GM19043 (cell line): ENCODE results near the gene SLC18A2.

ENCODE experiments used
- ATAC-seq: cut with Tn5 transposase; IDR thresholded peaks from one replicate; pipeline ENCODE4 v1.9.1; 2021; ENCODE audit warnings: low read depth; ENCODE audit not compliant: unreplicated experiment

Gene SLC18A2

DNA sequence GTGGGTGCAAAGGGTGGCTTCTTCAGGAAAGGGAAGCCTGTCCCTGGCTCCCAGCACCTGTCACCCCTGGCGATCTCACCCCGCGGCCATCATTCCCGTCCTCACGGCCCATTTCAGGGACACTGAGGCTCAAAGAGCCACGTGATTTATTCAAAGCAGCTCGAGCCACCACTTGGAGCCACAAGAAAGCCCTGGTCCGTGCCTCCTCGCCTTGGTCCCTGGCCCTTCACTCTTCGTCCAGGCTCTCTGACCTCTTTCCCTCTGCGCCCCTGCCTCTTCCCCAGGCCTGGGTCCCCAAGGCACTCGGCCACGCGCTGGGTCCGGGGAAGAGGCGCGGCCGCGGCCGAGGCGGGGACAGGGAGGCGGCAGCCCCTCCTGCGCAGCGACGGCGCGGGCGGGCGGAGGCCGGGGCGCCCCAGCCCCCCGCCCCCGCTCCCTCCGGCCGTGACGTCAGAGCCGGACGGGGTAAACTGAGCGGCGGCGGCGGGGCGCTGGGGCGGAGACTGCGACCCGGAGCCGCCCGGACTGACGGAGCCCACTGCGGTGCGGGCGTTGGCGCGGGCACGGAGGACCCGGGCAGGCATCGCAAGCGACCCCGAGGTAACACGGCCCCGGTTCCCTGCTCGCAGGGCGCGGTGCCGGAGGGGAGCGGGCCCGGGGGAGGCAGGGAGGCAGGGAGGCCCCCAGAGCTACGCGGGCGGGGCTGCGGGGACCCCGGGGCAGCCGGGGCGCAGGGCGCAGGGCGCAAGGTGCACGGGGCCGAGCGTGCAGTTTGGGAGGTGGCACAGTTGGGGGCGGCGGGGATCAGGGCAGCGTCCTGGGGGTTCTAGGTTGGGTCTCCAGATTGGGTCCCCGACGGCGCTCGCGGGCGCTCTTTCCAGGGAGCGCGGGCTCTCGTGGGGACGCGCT is at the start of gene SLC18A2:
Gene SLC18A2, plus strand, starts transcription at position 494 of the 909 bp plus-strand sequence. CDS start 580 bp downstream, outside the sequence.
- ATAC-seq = no peak

GRCh38 chr10:117197189-117197588 is 43.7 kb upstream of the SLC18A2 start, which contains the start of gene KCNK18:
Gene KCNK18 (plus strand): TSS chr10:117197489. CDS start chr10:117197489, 0 bp downstream.
- ATAC-seq = no peak

DNA sequence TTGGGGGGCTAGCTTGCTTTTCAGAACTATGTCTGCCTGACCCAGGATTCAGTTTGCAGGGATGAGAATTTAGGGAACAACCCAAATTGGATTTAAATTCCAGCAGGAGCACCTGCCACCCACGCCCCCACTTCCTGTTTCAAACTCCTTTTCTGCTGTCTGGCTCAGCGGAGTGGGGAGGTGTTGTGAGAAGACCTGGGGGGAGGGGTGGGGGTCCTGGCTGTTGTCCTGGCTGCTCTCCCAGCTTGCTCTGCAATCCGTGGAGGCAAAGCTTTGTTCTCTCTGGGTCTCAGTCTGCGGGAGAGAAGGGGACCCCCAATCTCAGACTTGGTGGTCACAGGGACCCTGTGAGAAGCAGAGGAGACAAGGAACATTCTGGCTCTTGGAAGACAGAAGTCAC is 42.8 kb upstream of the SLC18A2 start:
- ATAC-seq = no peak

DNA sequence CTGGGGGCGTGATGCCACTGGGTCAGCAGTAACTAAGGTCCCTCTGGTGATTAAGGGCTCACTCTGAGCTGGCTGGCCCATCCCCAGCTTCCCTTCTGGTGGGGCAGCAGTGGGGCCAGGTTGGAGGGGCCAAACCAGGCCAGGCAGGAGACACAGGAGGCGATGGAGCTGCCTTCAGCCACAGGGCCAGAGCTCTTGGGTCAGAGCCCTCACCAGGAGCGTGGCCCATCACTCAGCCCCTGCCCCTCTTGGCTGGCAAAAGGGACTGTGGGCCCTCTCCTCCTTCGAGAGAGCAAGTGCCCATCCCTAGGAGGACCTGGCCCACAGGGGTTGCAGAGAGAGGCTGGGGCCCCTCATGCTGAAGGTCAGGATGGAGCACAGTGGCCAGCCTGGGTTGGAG is 39.1 kb upstream of the SLC18A2 start:
- ATAC-seq = no peak

GRCh38 chr10:117204316-117204715 is 36.6 kb upstream of the SLC18A2 start:
- no peak for ATAC-seq

GRCh38 chr10:117212176-117212575 is 28.7 kb upstream of the SLC18A2 start:
- no peak for ATAC-seq

DNA sequence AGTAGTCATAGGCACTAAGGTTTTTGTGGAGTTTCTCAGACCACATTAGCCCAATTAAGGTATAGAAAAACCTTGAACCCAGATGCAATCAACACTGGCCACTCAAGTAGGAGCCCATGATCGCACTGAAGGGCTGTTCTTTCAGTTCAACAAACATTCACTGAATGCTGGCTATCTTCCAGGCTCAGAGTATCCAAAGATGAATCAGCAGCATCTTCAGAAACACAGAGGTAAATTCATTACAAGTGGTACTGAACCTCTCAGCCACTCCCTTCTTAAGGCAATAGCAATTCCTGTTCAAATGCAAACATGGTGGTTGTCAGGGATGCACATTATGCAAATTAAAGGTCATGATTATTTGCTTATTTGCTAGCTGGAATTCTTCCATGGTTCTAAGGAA is 26.5 kb upstream of the SLC18A2 start:
- ATAC-seq = no peak

- ATAC-seq = no peak
Measured at GRCh38 chr10:117215079-117215478, 25.8 kb upstream of the SLC18A2 start.

GRCh38 chr10:117216028-117216427 is 24.9 kb upstream of the SLC18A2 start:
- no peak for ATAC-seq

DNA sequence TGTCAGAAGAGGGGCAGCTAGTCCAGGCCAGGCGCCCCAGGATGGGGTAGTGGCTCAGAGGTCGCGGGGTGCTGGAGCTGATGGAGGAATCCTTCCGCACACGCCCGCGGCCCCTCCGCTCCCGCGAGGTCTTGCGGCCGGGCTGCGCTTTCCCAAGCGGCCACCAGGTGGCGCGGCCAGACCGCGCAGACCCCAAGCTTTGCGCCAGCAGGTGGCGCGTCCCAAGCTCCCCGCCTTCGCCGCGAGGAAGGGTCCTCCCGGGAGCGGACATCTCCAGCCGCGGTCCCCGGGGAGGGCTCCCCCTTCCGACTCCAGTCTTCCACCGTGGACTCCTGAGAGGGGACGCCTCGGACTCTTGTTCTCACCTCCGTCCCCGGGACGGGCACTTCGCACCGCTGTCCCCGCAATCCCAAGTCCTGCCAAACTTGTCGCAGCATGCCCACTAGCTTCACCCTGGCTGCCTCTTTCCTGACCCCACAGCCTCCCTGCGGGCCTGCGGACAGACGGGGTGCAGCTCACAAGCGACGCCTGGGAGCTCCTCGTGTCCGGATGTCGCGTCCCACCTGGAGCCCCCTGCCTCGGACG is 24.2 kb upstream of the SLC18A2 start:
- ATAC-seq = peak; percentile 81

DNA sequence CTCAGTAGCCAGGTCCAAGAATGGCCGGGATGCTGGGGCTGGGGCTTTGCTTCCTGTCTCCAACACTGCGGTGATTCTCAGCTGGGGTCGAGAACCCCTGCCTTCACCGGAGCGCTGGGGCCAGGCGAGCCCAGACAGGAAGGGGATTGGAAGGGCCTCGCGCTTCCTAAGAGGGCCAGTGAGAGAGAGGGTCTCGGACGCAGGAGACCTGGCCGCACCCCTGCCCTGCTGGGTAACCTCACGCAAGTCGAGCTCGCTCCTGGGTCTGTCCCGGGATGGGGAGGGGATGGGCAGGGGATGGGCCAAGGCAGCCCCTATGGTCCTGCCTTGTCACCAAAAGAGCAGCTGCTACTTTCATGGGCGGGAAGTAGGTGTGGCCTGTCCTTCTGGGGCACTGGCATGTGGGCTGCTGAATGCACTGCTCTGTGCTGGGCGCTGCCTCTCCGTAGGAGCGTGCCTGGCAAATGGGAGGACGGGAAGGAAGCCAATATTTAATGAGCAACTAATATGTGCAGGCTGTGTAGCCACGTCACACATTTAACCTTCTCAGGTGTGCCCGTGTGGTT is 23.6 kb upstream of the SLC18A2 start:
- peak; percentile 38 for ATAC-seq

GRCh38 chr10:117218654-117219053 is 22.3 kb upstream of the SLC18A2 start:
- no peak for ATAC-seq

- ATAC-seq = no peak
Measured at GRCh38 chr10:117221156-117221711, 19.7 kb upstream of the SLC18A2 start.

GRCh38 chr10:117222552-117222951 is 18.4 kb upstream of the SLC18A2 start:
- no peak for ATAC-seq

- no peak for ATAC-seq
Measured at GRCh38 chr10:117222976-117223692, 17.8 kb upstream of the SLC18A2 start.

- ATAC-seq = no peak
Measured at GRCh38 chr10:117223693-117224430, 17.1 kb upstream of the SLC18A2 start.

- no peak for ATAC-seq
Measured at GRCh38 chr10:117224881-117225280, 16.0 kb upstream of the SLC18A2 start.

DNA sequence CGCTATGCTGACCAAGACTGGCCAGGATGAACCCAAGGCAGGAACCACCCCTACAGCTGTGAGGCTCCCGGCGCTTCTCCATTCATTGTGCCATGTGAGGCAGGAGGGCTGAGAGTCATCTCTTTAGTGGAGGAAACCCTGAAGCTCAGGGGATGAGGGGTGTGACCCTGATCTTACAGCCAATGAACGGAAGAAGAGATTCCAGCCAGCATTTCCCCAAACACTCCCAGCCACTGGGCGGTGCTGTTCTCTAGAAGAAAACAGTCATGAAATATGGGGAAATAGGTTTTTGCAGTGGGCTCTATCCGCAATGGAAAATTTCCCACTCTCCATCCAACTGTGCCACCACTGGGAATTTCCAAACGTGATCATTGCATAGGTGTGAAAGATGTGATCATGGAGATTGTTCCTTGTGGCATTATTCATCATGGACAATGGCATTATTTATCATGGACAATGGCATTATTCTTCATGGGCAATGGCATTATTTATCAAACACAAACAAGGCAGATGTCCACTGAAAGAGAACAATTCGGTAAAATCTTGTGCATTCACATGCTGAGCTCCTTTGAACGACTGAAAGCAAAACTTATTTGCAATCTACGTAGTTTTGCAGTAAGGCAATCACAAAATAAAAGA is 14.0 kb upstream of the SLC18A2 start:
- ATAC-seq = peak; percentile 64

- ATAC-seq = no peak
Measured at GRCh38 chr10:117228210-117228609, 12.7 kb upstream of the SLC18A2 start.
